GM12892 (cell line): ENCODE data around the gene BCAS2.

ENCODE experiments used
- POLR2A ChIP-seq: IDR thresholded peaks from 2 replicates; pipeline ENCODE4 v1.6.1; 2011; ENCODE audit warnings: low read depth, low read length, control low read depth
- POLR2AphosphoS5 ChIP-seq: IDR thresholded peaks from 2 replicates; pipeline ENCODE4 v1.6.1; 2011; ENCODE audit warnings: low read depth, low read length, control low read depth

DNA sequence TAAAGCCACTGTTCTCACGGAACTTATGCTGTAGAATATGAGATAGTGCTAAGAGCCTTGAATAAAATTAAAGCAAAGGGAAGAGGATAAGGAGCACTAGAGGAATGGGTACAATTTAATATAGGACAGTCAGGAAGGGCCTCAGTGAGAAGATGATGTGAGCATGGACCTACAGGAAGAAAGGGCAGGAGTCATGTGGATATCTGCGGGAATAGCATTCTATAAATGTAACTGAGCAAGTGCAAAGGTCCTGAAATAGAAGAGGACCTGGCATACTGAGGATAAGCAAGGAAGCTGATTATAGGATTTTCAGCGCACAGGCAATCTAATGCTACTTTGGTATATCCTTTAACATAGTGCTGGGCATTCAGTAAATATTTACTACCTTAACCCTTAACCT is 12.6 kb upstream of the BCAS2 start:
- no peak for TF ChIP-seq POLR2A
- no peak for TF ChIP-seq POLR2AphosphoS5
